ENCODE data around the gene ARHGAP15. TPM values are rescaled to one million over a fixed set of nuclear protein-coding genes. Genes with fewer than 3 reads are reported as not detected.

ARHGAP15 gene
- total RNA-seq, 1 donor from 2014 or later: 6.8 TPM

GRCh38 chr2:143361346-143361745 lies 232.1 kb downstream of the ARHGAP15 start:
- intact Hi-C loops (cut with DNase I): no loop called here
- DNase-seq (ENCODE audit: low spot score): no peak

GRCh38 chr2:143371616-143372015 lies 242.4 kb downstream of the ARHGAP15 start:
- intact Hi-C loops (cut with DNase I): no loop called here
- no peak for DNase-seq (ENCODE audit: low spot score)

GRCh38 chr2:143375384-143375880 lies 246.2 kb downstream of the ARHGAP15 start:
- intact Hi-C loops (cut with DNase I): no loop called here
- DNase-seq (ENCODE audit: low spot score): no peak

- DNase-seq (ENCODE audit: low spot score): no peak
Observed at GRCh38 chr2:143378996-143379395, 249.8 kb downstream of the ARHGAP15 start.

GRCh38 chr2:143379955-143380354 lies 250.7 kb downstream of the ARHGAP15 start:
- intact Hi-C loops (cut with DNase I): no loop called here
- DNase-seq (ENCODE audit: low spot score): no peak

More at GRCh38 chr2:143378996-143379395, 249.8 kb downstream of the ARHGAP15 start:
- intact Hi-C loops (cut with DNase I): no loop called here

GRCh38 chr2:143382573-143382972 lies 253.4 kb downstream of the ARHGAP15 start:
- no peak for DNase-seq (ENCODE audit: low spot score)
- intact Hi-C loops (cut with DNase I): no loop called here

GRCh38 chr2:143383016-143383415 lies 253.8 kb downstream of the ARHGAP15 start:
- intact Hi-C loops (cut with DNase I): no loop called here
- no peak for DNase-seq (ENCODE audit: low spot score)

GRCh38 chr2:143384111-143384510 lies 254.9 kb downstream of the ARHGAP15 start:
- intact Hi-C loops (cut with DNase I): no loop called here
- no peak for DNase-seq (ENCODE audit: low spot score)

- no peak for DNase-seq (ENCODE audit: low spot score)
- intact Hi-C loops (cut with DNase I): no loop called here
Observed at GRCh38 chr2:143390171-143390570, 261.0 kb downstream of the ARHGAP15 start.

GRCh38 chr2:143392358-143392757 lies 263.1 kb downstream of the ARHGAP15 start:
- intact Hi-C loops (cut with DNase I): no loop called here
- no peak for DNase-seq (ENCODE audit: low spot score)

GRCh38 chr2:143394062-143394461 lies 264.8 kb downstream of the ARHGAP15 start:
- intact Hi-C loops (cut with DNase I): no loop called here
- no peak for DNase-seq (ENCODE audit: low spot score)

GRCh38 chr2:143397884-143398614 lies 268.8 kb downstream of the ARHGAP15 start:
- no peak for DNase-seq (ENCODE audit: low spot score)
- intact Hi-C loops (cut with DNase I): no loop called here

- intact Hi-C loops (cut with DNase I): no loop called here
- DNase-seq (ENCODE audit: low spot score): no peak
Observed at GRCh38 chr2:143398781-143399180, 269.6 kb downstream of the ARHGAP15 start.

- intact Hi-C loops (cut with DNase I): no loop called here
- DNase-seq (ENCODE audit: low spot score): no peak
Observed at GRCh38 chr2:143399631-143400069, 270.4 kb downstream of the ARHGAP15 start.

- DNase-seq (ENCODE audit: low spot score): no peak
- intact Hi-C loops (cut with DNase I): no loop called here
Observed at GRCh38 chr2:143401861-143402260, 272.6 kb downstream of the ARHGAP15 start.

GRCh38 chr2:143402451-143402850 lies 273.2 kb downstream of the ARHGAP15 start:
- DNase-seq (ENCODE audit: low spot score): no peak
- intact Hi-C loops (cut with DNase I): no loop called here

- intact Hi-C loops (cut with DNase I): no loop called here
- no peak for DNase-seq (ENCODE audit: low spot score)
Observed at GRCh38 chr2:143410082-143410897, 281.1 kb downstream of the ARHGAP15 start.

- DNase-seq (ENCODE audit: low spot score): no peak
- intact Hi-C loops (cut with DNase I): no loop called here
Observed at GRCh38 chr2:143415571-143415970, 286.4 kb downstream of the ARHGAP15 start.

GRCh38 chr2:143417428-143417827 lies 288.2 kb downstream of the ARHGAP15 start:
- no peak for DNase-seq (ENCODE audit: low spot score)

GRCh38 chr2:143420313-143420712 lies 291.1 kb downstream of the ARHGAP15 start:
- intact Hi-C loops (cut with DNase I): no loop called here
- no peak for DNase-seq (ENCODE audit: low spot score)

More at GRCh38 chr2:143417428-143417827, 288.2 kb downstream of the ARHGAP15 start:
- intact Hi-C loops (cut with DNase I): no loop called here

- DNase-seq (ENCODE audit: low spot score): no peak
- intact Hi-C loops (cut with DNase I): no loop called here
Observed at GRCh38 chr2:143422681-143423080, 293.5 kb downstream of the ARHGAP15 start.
